Subcutaneous adipose tissue (tissue), 4 donors: ENCODE results near the gene RAB17. TPM values are rescaled to one million over a fixed set of nuclear protein-coding genes. Genes with fewer than 3 reads are reported as not detected.

Source experiments
- CTCF ChIP-seq: fragments of 450-650 bp; IDR thresholded peaks from one replicate; pipeline ENCODE4 v1.5.1; 2016; ENCODE audit warnings: low read depth, mild to moderate bottlenecking, control low read depth, antibody characterized with exemption, moderate library complexity
- total RNA-seq, 4 donors: library from RNA; depleted of rRNA; stranded (reverse); fragments of >200 nt; gene quantifications; one replicate each; pipeline ENCODE4 v1.1.0, GENCODE V29; 2016

RAB17 gene
- 1 to 10 TPM in 1 of 4 donors, under 1 TPM in 1, not detected in 2; 0.65 to 1.2 TPM for total RNA-seq

GRCh38 chr2:237590272-237591140 lies at the start of gene RAB17:
Gene RAB17 (minus strand): TSS chr2:237590734. CDS start chr2:237586154, 4,580 bp downstream.
- TF ChIP-seq CTCF = no peak

GRCh38 chr2:237639836-237640220 lies 49.3 kb upstream of the RAB17 start:
- no peak for TF ChIP-seq CTCF

- no peak for TF ChIP-seq CTCF
Measured at GRCh38 chr2:237639052-237639835, 48.7 kb upstream of the RAB17 start.

- TF ChIP-seq CTCF = no peak
Measured at GRCh38 chr2:237638176-237638575, 47.6 kb upstream of the RAB17 start.

- TF ChIP-seq CTCF = no peak
Measured at GRCh38 chr2:237637429-237638135, 47.0 kb upstream of the RAB17 start.

GRCh38 chr2:237636578-237636977 lies 46.0 kb upstream of the RAB17 start:
- TF ChIP-seq CTCF = no peak
